ENCODE results near the gene EPC1.
"Not testable (repeated sequence)": the region's sequence is repeated elsewhere in the genome, so short reads cannot be mapped to it uniquely, and the experiment has no call there.

EPC1 gene

DNA sequence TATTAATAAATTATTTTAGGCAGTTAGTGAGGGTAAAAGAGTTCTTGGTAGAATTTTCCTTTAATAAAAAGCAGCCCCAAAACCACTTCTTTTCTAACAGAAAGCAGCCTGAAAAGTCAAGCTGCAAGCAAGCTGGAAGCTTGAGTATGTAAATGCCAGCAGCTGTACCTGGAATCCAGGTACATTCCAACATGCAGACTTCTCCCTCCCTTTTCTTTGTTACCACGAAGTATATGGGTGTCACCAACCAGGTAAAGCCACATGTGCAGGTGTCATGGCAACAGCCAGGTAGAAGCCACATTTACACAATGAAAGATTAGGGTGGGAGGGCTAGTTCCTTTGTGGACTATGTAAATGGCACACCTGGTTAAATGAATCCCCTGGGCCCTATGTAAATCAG is 114.6 kb downstream of the EPC1 start:
- no peak for DNase-seq (ENCODE audit: low spot score)

DNA sequence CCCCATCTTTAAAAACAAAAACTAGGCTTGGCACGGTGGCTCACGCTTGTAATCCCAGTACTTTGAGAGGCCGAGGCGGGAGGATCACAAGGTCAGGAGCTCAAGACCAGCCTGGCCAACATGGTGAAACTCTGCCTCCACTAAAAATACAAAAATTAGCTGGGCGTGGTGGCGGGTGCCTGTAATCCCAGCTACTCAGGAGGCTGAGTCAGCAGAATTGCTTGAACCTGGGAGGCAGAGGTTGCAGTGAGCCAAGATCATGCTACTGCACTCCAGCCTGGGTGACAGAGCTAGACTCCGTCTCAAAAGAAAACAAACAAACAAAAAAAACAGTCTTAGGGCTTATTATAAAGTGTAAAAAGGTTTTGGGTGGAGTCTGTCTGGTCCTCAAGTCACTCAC is 117.2 kb downstream of the EPC1 start:
- DNase-seq (ENCODE audit: low spot score): not testable (repeated sequence)

DNA sequence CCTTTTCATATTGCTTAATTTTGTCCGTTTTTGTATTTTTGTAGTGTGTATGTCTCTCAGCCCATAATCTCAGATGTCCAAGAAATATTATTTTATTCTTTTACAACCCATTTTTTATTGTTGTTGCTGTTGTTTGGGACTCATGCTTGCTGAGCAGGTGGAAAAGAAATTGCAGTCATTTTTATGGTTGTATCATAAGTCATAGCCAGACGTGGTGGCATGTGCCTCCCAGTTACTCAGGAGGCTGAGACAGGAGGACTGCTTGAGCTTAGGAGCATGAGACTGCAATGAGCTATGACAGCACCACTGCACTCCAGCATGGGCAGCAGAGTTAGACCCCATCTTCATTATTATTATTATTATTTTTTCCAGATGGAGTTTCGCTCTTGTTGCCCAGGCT is 117.8 kb downstream of the EPC1 start:
- DNase-seq (ENCODE audit: low spot score): no peak

GRCh38 chr10:32227802-32228201 is 119.2 kb downstream of the EPC1 start:
- DNase-seq (ENCODE audit: low spot score): no peak

GRCh38 chr10:32226624-32227023 is 120.3 kb downstream of the EPC1 start:
- DNase-seq (ENCODE audit: low spot score): no peak

DNA sequence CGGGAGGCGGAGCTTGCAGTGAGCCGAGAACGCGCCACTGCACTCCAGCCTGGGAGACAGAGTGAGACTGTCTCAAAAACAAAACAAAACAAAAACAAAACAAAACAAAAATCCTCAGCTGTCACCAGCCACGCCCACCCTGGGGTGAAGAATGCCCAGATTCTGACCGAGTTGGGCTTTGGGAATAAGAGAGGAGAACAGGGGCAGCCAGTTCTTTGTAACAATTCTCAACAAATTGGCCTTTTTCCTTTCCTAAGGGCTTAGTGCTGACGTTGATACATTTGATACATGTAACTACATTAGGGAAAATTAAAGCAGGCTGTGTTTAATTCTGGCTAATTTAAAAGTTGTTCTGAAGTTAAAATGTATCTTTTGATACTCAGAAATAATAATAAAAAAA is 121.0 kb downstream of the EPC1 start:
- DNase-seq (ENCODE audit: low spot score): no peak

- DNase-seq (ENCODE audit: low spot score): not testable (repeated sequence)
Observed at GRCh38 chr10:32222376-32222775, 124.6 kb downstream of the EPC1 start.

GRCh38 chr10:32219156-32219555 is 127.8 kb downstream of the EPC1 start:
- DNase-seq (ENCODE audit: low spot score): not testable (repeated sequence)

- not testable (repeated sequence) for DNase-seq (ENCODE audit: low spot score)
Observed at GRCh38 chr10:32218206-32219044, 128.5 kb downstream of the EPC1 start.
